Kidney epithelial cell (primary cell): Measurements from ENCODE around the gene CDH11. TPM values are rescaled to one million over a fixed set of nuclear protein-coding genes. Genes with fewer than 3 reads are reported as not detected.

ENCODE experiments used
- DNase-seq: peaks from one replicate; pipeline ENCODE4 v3.0.0-alpha.2; 2010; ENCODE audit warnings: low read depth
- H3K27me3 ChIP-seq: 2 replicates; pipeline ENCODE4 v1.6.0; 2011; ENCODE audit warnings: low read length; ENCODE audit not compliant: control insufficient read depth, insufficient read depth
- H3K36me3 ChIP-seq: 2 replicates; pipeline ENCODE4 v1.5.1; 2011; ENCODE audit warnings: low read length; ENCODE audit not compliant: control insufficient read depth, insufficient read depth
- H3K4me3 ChIP-seq: 2 replicates; pipeline ENCODE4 v1.5.1; 2011; ENCODE audit warnings: low read depth, mild to moderate bottlenecking, control low read depth, low read length
- CTCF ChIP-seq: IDR thresholded peaks from 2 replicates; pipeline ENCODE4 v1.5.1; 2011; ENCODE audit warnings: mild to moderate bottlenecking, moderate library complexity, low read length, control low read depth, inconsistent platforms; ENCODE audit not compliant: insufficient read depth, poor library complexity, severe bottlenecking
- total RNA-seq: library from RNA; depleted of rRNA; stranded (reverse); fragments of >200 nt; gene quantifications from 2 replicates; pipeline ENCODE4 v1.2.3, GENCODE V29; 2015

The CDH11 gene
- total RNA-seq, 1 donor from 2014 or later: 135 TPM

GRCh38 chr16:65002265-65002664 is 119.6 kb downstream of the CDH11 start:
- Histone ChIP-seq H3K27me3 (no peaks in the 10 kb centered on the region), H3K36me3 (no peaks in the 10 kb centered on the region), H3K4me3 (no peak overlapping the region)
- DNase-seq: no peak
- no peak for TF ChIP-seq CTCF

- DNase-seq: no peak
- H3K4me3 ChIP-seq: no peak overlapping the region
- H3K36me3 ChIP-seq: no peaks in the 10 kb centered on the region
- no peak for TF ChIP-seq CTCF
- no peaks in the 10 kb centered on the region for H3K27me3 ChIP-seq
These were observed 121.2 kb downstream of the CDH11 start for GRCh38 chr16:65000654-65001053.

GRCh38 chr16:64997751-64998150 is 124.1 kb downstream of the CDH11 start:
- Histone ChIP-seq H3K36me3 (no peaks in the 10 kb centered on the region), H3K27me3 (no peaks in the 10 kb centered on the region), H3K4me3 (no peak overlapping the region)
- TF ChIP-seq CTCF: no peak
- no peak for DNase-seq

- no peaks in the 10 kb centered on the region for H3K27me3 ChIP-seq
- no peak for DNase-seq
- no peak overlapping the region for H3K4me3 ChIP-seq
- no peak for TF ChIP-seq CTCF
- H3K36me3 ChIP-seq: no peaks in the 10 kb centered on the region
These were observed 124.7 kb downstream of the CDH11 start for GRCh38 chr16:64997121-64997520.

- Histone ChIP-seq H3K27me3 (no peaks in the 10 kb centered on the region), H3K36me3 (no peaks in the 10 kb centered on the region), H3K4me3 (no peak overlapping the region)
- TF ChIP-seq CTCF: no peak
- DNase-seq: no peak
These were observed 125.2 kb downstream of the CDH11 start for GRCh38 chr16:64996641-64997040.

- H3K36me3 ChIP-seq: no peaks in the 10 kb centered on the region
- H3K27me3 ChIP-seq: no peaks in the 10 kb centered on the region
- no peak for TF ChIP-seq CTCF
These were observed 128.4 kb downstream of the CDH11 start for GRCh38 chr16:64993464-64993863.

More at GRCh38 chr16:64993464-64993863, 128.4 kb downstream of the CDH11 start:
- DNase-seq: no peak
- no peak overlapping the region for H3K4me3 ChIP-seq
